Colonic mucosa (tissue), 4 donors: ENCODE results near the gene IGLL5. TPM values are rescaled to one million over a fixed set of nuclear protein-coding genes. Genes with fewer than 3 reads are reported as not detected.

Experiments used
- DNase-seq: peaks from one replicate; pipeline ENCODE4 v3.0.0-alpha.2; 2020
- H3K27ac ChIP-seq: fragments of 200-600 bp; one replicate; pipeline ENCODE4 v1.8.0; 2021
- H3K27me3 ChIP-seq: fragments of 200-600 bp; one replicate; pipeline ENCODE4 v1.8.0; 2021
- H3K36me3 ChIP-seq: fragments of 200-600 bp; one replicate; pipeline ENCODE4 v1.8.0; 2021
- H3K4me1 ChIP-seq: fragments of 200-600 bp; one replicate; pipeline ENCODE4 v1.8.0; 2021; ENCODE audit warnings: mild to moderate bottlenecking
- H3K4me3 ChIP-seq: fragments of 200-600 bp; one replicate; pipeline ENCODE4 v1.8.0; 2021
- H3K9ac ChIP-seq, 2 donors: one replicate each; pipeline ENCODE4 v1.7.0; 2013; ENCODE audit warnings: control low read depth in 2 of 2, low read depth in 2 of 2, low read length in 2 of 2
- H3K9me3 ChIP-seq: fragments of 200-600 bp; one replicate; pipeline ENCODE4 v1.8.0; 2021
- CTCF ChIP-seq: fragments of 200-600 bp; IDR thresholded peaks from one replicate; pipeline ENCODE4 v1.8.0; 2022; ENCODE audit warnings: antibody characterized with exemption, mild to moderate bottlenecking
- intact Hi-C: fragments of 100-400 bp; cut with DNase I; formaldehyde crosslinking; loops from one replicate; pipeline ENCODE4 v1.14.1; 2022
- total RNA-seq, 2 donors: library from RNA; stranded (reverse); fragmentation: NEBNext Ultra II Directional in 1 of 2; extraction: Animal tissue kit (Norgen Biotek cat#: 25700) in 1 of 2; gene quantifications; one replicate each; pipeline ENCODE4 v1.2.1, GENCODE V29; 2021
- donor health status: healthy.
- donor health status: DM: no; HTN: no; CAD: no.
- donor health status: DM: no; HTN: no; CAD: no.

Gene IGLL5
- total RNA-seq, 2 donors from 2014 or later: 18.8 to 29.2 TPM

GRCh38 chr22:22925805-22926369, 38.3 kb downstream of the IGLL5 start:
- DNase-seq: no peak
- Histone ChIP-seq H3K27me3 (no peaks in the 10 kb centered on the region), H3K4me1 (no peaks in the 10 kb centered on the region), H3K9ac (no peak overlapping the region), H3K27ac (no peak overlapping the region), H3K36me3 (no peaks in the 10 kb centered on the region), H3K4me3 (no peak overlapping the region), H3K9me3 (no peaks in the 10 kb centered on the region)
- no peak for TF ChIP-seq CTCF
- intact Hi-C loops: no loop called here

- no peak for DNase-seq
- Histone ChIP-seq H3K9me3 (no peaks in the 10 kb centered on the region), H3K36me3 (no peaks in the 10 kb centered on the region), H3K4me3 (no peak overlapping the region), H3K9ac (no peak overlapping the region), H3K27ac (no peak overlapping the region), H3K27me3 (no peaks in the 10 kb centered on the region), H3K4me1 (no peaks in the 10 kb centered on the region)
- intact Hi-C loops: no loop called here
- TF ChIP-seq CTCF: no peak
Measured at GRCh38 chr22:22926370-22927195, 39.0 kb downstream of the IGLL5 start.

- Histone ChIP-seq H3K4me3 (no peak overlapping the region), H3K27ac (no peak overlapping the region)
- intact Hi-C loops: no loop called here
Measured at GRCh38 chr22:22927196-22927887, 39.7 kb downstream of the IGLL5 start.

GRCh38 chr22:22927888-22928665, 40.5 kb downstream of the IGLL5 start:
- DNase-seq: no peak
- intact Hi-C loops: no loop called here
- Histone ChIP-seq H3K36me3 (no peaks in the 10 kb centered on the region), H3K27ac (no peak overlapping the region), H3K9ac (no peak overlapping the region), H3K4me1 (no peaks in the 10 kb centered on the region), H3K4me3 (no peak overlapping the region), H3K9me3 (no peaks in the 10 kb centered on the region), H3K27me3 (no peaks in the 10 kb centered on the region)
- TF ChIP-seq CTCF: no peak

More at GRCh38 chr22:22927196-22927887, 39.7 kb downstream of the IGLL5 start:
- no peak overlapping the region for H3K9ac ChIP-seq
- DNase-seq: no peak
- H3K9me3 ChIP-seq: no peaks in the 10 kb centered on the region
- no peaks in the 10 kb centered on the region for H3K4me1 ChIP-seq
- no peak for TF ChIP-seq CTCF
- no peaks in the 10 kb centered on the region for H3K36me3 ChIP-seq
- H3K27me3 ChIP-seq: no peaks in the 10 kb centered on the region
